Glutamatergic neuron (in vitro differentiated cells): ENCODE measurements around the gene TMPRSS3. TPM values are rescaled to one million over a fixed set of nuclear protein-coding genes. Genes with fewer than 3 reads are reported as not detected.

Source experiments
- DNase-seq: peaks from one replicate; pipeline ENCODE4 v3.0.0; 2022
- H3K27ac Mint-ChIP-seq: one replicate; pipeline ENCODE4 v1.8.0; 2020; ENCODE audit warnings: mild to moderate bottlenecking, mixed read lengths, inconsistent platforms; ENCODE audit not compliant: unreplicated experiment
- H3K27me3 Mint-ChIP-seq: one replicate; pipeline ENCODE4 v1.8.0; 2020; ENCODE audit warnings: mild to moderate bottlenecking, moderate library complexity, mixed read lengths, inconsistent platforms; ENCODE audit not compliant: unreplicated experiment
- H3K36me3 Mint-ChIP-seq: one replicate; pipeline ENCODE4 v1.8.0; 2020; ENCODE audit warnings: mild to moderate bottlenecking, mixed read lengths, inconsistent platforms; ENCODE audit not compliant: unreplicated experiment
- H3K4me1 Mint-ChIP-seq: one replicate; pipeline ENCODE4 v1.8.0; 2020; ENCODE audit warnings: mild to moderate bottlenecking, low read depth, mixed read lengths, inconsistent platforms; ENCODE audit not compliant: unreplicated experiment
- H3K4me3 Mint-ChIP-seq: one replicate; pipeline ENCODE4 v1.8.0; 2020; ENCODE audit warnings: mild to moderate bottlenecking, mixed read lengths, inconsistent platforms; ENCODE audit not compliant: unreplicated experiment
- H3K9me3 Mint-ChIP-seq: one replicate; pipeline ENCODE4 v1.8.0; 2020; ENCODE audit warnings: mild to moderate bottlenecking, moderate library complexity, mixed read lengths, inconsistent platforms; ENCODE audit not compliant: unreplicated experiment
- total RNA-seq: library from RNA; stranded (reverse); fragmentation: NEBNext Ultra II Directional; extraction: Animal tissue kit (Norgen Biotek cat#: 25700); gene quantifications from one replicate; pipeline ENCODE4 v1.2.1, GENCODE V29; 2021; ENCODE audit not compliant: unreplicated experiment
- TF ChIP-seq, protein P1 (sequence below): fragments of 200-600 bp; sonication (generic); IDR thresholded peaks from one replicate; pipeline ENCODE4 v1.5.0; 2021; ENCODE audit not compliant: partially characterized antibody, unreplicated experiment

TMPRSS3 gene
- total RNA-seq, 1 donor from 2014 or later, result 0.71 TPM

- Mint-ChIP-seq H3K4me3 (no peak overlapping the region), H3K4me1 (peaks cover 12% of the 10 kb centered on the region), H3K36me3 (peaks cover 2% of the 10 kb centered on the region), H3K27ac (no peak overlapping the region), H3K27me3 (no peaks in the 10 kb centered on the region), H3K9me3 (peaks cover 5% of the 10 kb centered on the region)
- no peak for DNase-seq
- TF ChIP-seq, protein P1, sequence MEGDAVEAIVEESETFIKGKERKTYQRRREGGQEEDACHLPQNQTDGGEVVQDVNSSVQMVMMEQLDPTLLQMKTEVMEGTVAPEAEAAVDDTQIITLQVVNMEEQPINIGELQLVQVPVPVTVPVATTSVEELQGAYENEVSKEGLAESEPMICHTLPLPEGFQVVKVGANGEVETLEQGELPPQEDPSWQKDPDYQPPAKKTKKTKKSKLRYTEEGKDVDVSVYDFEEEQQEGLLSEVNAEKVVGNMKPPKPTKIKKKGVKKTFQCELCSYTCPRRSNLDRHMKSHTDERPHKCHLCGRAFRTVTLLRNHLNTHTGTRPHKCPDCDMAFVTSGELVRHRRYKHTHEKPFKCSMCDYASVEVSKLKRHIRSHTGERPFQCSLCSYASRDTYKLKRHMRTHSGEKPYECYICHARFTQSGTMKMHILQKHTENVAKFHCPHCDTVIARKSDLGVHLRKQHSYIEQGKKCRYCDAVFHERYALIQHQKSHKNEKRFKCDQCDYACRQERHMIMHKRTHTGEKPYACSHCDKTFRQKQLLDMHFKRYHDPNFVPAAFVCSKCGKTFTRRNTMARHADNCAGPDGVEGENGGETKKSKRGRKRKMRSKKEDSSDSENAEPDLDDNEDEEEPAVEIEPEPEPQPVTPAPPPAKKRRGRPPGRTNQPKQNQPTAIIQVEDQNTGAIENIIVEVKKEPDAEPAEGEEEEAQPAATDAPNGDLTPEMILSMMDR, result no peak
These were observed 52.8 kb downstream of the TMPRSS3 start for GRCh38 chr21:42343101-42343500.

DNA sequence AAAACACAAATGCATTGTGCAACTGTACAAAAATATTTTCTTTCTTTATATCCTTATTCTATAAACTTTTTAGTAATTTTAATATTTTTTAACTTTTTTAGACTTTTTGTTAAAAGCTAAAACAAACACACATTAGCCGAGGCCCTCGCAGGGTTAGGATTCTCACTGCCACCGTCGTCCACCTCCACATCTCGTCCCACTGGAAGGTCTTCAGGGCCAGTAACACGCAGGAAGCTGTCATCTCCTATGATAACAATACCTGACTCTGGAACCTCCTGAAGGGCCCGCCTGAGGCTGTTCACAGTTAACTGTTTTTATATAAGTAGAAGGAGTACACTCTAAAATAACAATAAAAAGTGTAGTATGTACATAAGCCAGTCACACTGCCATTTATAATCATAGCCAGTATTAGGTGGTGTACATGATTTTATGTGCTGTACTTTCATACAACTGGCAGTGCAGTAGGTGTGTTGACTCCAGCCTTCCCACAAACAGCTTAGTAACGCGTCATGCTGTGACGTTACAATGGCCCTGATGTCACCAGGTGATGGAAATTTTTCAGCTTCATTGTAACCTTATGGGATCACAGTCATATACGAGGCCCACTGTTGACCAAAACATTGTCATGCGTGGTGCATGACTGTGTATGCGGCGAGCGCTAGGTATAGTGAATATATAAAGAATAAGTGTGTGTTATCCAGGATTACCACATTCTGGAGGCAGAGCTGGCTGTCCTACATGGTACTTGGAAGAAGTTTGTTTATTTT is 53.9 kb downstream of the TMPRSS3 start:
- H3K4me3 Mint-ChIP-seq, result no peak overlapping the region
- H3K36me3 Mint-ChIP-seq, result no peaks in the 10 kb centered on the region
- H3K4me1 Mint-ChIP-seq, result peaks cover 18% of the 10 kb centered on the region
- TF ChIP-seq, protein P1, result no peak
- DNase-seq, result no peak
- H3K27me3 Mint-ChIP-seq, result no peaks in the 10 kb centered on the region
- H3K27ac Mint-ChIP-seq, result no peak overlapping the region
- H3K9me3 Mint-ChIP-seq, result peaks cover 4% of the 10 kb centered on the region

DNA sequence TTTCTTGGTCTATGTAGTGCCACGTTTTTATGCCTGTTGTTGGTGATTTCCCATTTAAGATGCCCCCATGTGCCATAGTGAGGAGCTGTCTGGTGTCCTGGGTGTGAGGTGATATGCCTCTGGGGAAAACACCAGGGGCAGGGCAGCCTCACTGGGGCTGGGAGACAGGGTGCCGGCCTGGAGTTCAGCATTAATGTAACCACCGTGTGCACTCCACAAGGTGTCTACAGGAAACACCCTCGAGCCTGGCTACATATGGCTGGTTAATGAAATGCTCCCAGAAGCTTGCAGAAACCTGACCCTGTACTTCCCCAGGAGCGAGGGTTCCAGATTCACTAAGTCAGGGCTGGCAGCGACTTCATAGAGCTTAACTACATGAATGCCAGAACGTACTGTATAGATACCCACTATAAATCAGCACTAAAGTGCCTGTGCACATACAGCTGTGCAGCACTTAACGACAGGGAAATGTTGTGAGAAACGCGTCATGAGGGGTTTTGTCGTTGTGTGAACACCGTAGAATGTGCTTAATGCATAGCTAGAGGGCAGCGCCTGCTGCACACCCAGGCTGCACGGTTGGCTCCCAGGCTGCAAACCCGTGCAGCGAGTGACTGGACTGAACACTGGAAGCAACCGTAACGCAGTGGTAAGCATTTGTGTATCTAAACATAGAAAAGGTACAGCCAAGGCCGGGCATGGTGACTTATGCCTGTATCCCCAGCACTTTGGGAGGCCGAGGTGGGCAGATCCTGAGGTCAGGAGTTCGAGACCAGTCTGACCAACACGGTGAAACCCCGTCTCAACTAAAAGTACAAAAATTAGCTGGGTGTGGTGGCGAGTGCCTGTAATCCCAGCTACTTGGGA is 55.4 kb downstream of the TMPRSS3 start:
- no peaks in the 10 kb centered on the region for H3K27me3 Mint-ChIP-seq
- no peaks in the 10 kb centered on the region for H3K36me3 Mint-ChIP-seq
- TF ChIP-seq, protein P1, result no peak
- H3K4me1 Mint-ChIP-seq, result peaks cover 18% of the 10 kb centered on the region
- H3K4me3 Mint-ChIP-seq, result no peak overlapping the region
- H3K9me3 Mint-ChIP-seq, result peaks cover 4% of the 10 kb centered on the region
- H3K27ac Mint-ChIP-seq, result no peak overlapping the region
- no peak for DNase-seq

- TF ChIP-seq, protein P1, result no peak
- no peak for DNase-seq
- no peak overlapping the region for H3K4me3 Mint-ChIP-seq
- peak overlapping the region; percentile 75 for H3K27ac Mint-ChIP-seq
- H3K4me1 Mint-ChIP-seq, result peaks cover 18% of the 10 kb centered on the region
- H3K9me3 Mint-ChIP-seq, result peaks cover 2% of the 10 kb centered on the region
- H3K27me3 Mint-ChIP-seq, result no peaks in the 10 kb centered on the region
- H3K36me3 Mint-ChIP-seq, result no peaks in the 10 kb centered on the region
These were observed 56.8 kb downstream of the TMPRSS3 start for GRCh38 chr21:42338729-42339715.
